PC-9 (cell line): ENCODE results near the gene NOC4L. TPM values are rescaled to one million over a fixed set of nuclear protein-coding genes. Genes with fewer than 3 reads are reported as not detected.

Experiments used
- BruUV-seq: library from RNA; stranded (reverse); fragments of 400-500 nt; replicated peaks from 2 replicates; lab custom pipeline; 2021; lab: Mats Ljungman, UMichigan
- CTCF ChIA-PET: fragments of 300-600 bp; sonication (Branson Sonifier 250); formaldehyde crosslinking; loops from one replicate; lab custom pipeline; 2022; ENCODE audit warnings: antibody characterized with exemption; lab: Charles Lee
- POLR2A ChIA-PET: fragments of 300-600 bp; sonication (Branson Sonifier 250); formaldehyde crosslinking; loops from one replicate; lab custom pipeline; 2022; ENCODE audit warnings: antibody characterized with exemption; ENCODE audit not compliant: unreplicated experiment; lab: Charles Lee
- DNase-seq, 2 experiments: peaks; one replicate each; pipeline versions ENCODE4 v3.0.0 to v3.0.0-alpha.2; 2015 to 2022; ENCODE audit warnings: mixed read lengths in 1 of 2
- H2AFZ ChIP-seq: fragments of 200-600 bp; sonication (generic); 2 replicates; pipeline ENCODE4 v1.8.1; 2017; ENCODE audit warnings: antibody characterized with exemption
- H3F3A ChIP-seq: fragments of 200-600 bp; sonication (generic); 2 replicates; pipeline ENCODE4 v1.8.1; 2017; ENCODE audit warnings: antibody characterized with exemption, mild to moderate bottlenecking, low read depth; ENCODE audit not compliant: insufficient read depth
- H3K27ac ChIP-seq: fragments of 200-600 bp; sonication (generic); 2 replicates; pipeline ENCODE4 v1.6.1; 2016; ENCODE audit warnings: mixed run types
- H3K27me3 ChIP-seq: fragments of 200-600 bp; sonication (generic); 2 replicates; pipeline ENCODE4 v1.6.1; 2016; ENCODE audit warnings: low read depth, mixed run types; ENCODE audit not compliant: insufficient read depth
- H3K36me3 ChIP-seq: fragments of 200-600 bp; sonication (generic); 2 replicates; pipeline ENCODE4 v1.6.1; 2016; ENCODE audit warnings: low read depth, mixed run types
- H3K4me1 ChIP-seq: fragments of 200-600 bp; sonication (generic); replicated peaks from 2 replicates; pipeline ENCODE4 v1.6.1; 2016; ENCODE audit warnings: mixed run types; ENCODE audit not compliant: insufficient read depth
- H3K4me2 ChIP-seq: fragments of 200-600 bp; sonication (generic); 2 replicates; pipeline ENCODE4 v1.6.1; 2017; ENCODE audit warnings: mixed run types
- H3K4me3 ChIP-seq: fragments of 200-600 bp; sonication (generic); 2 replicates; pipeline ENCODE4 v1.6.1; 2016; ENCODE audit warnings: mixed run types
- H3K79me2 ChIP-seq: fragments of 200-600 bp; sonication (generic); 2 replicates; pipeline ENCODE4 v1.6.1; 2017; ENCODE audit warnings: low read depth, mixed run types
- H3K9me2 ChIP-seq: fragments of 200-600 bp; sonication (generic); 2 replicates; pipeline ENCODE4 v1.8.1; 2017; ENCODE audit warnings: mild to moderate bottlenecking; ENCODE audit not compliant: insufficient read depth
- H3K9me3 ChIP-seq: fragments of 200-600 bp; sonication (generic); 2 replicates; pipeline ENCODE4 v1.8.1; 2016; ENCODE audit warnings: low read depth; ENCODE audit not compliant: insufficient read depth
- H4K20me1 ChIP-seq: fragments of 200-600 bp; sonication (generic); 2 replicates; pipeline ENCODE4 v1.8.1; 2017; ENCODE audit not compliant: insufficient read depth
- CTCF ChIP-seq: fragments of 200-600 bp; sonication (generic); conservative IDR thresholded peaks from 2 replicates; pipeline ENCODE4 v1.6.1; 2017; ENCODE audit warnings: mixed run types, antibody characterized with exemption, mild to moderate bottlenecking, moderate library complexity
- EZH2 ChIP-seq: fragments of 200-600 bp; sonication (generic); IDR thresholded peaks from 2 replicates; pipeline ENCODE4 v1.8.0; 2017; ENCODE audit warnings: antibody characterized with exemption, low read depth
- intact Hi-C: fragments of 100-400 bp; cut with micrococcal nuclease; formaldehyde crosslinking; loops from one replicate; pipeline ENCODE4 v1.10.0; 2022; ENCODE audit not compliant: unreplicated experiment
- total RNA-seq: library from RNA; stranded (reverse); gene quantifications from 2 replicates; pipeline ENCODE4 v1.2.3, GENCODE V29; 2021

Gene NOC4L
- total RNA-seq, 1 experiment from 2014 or later, result 27.1 TPM

- no peaks in the 10 kb centered on the region for H3K9me2 ChIP-seq
- intact Hi-C loops, result no loop called here
- BruUV-seq, result no TSS peak
- H4K20me1 ChIP-seq, result peaks cover 9% of the 10 kb centered on the region; the same call in 1 of the 2 replicates
- no peak overlapping the region for H3K27ac ChIP-seq
- H3K4me3 ChIP-seq, result no peak overlapping the region
- DNase-seq, result no peak
- H2AFZ ChIP-seq, result no peak overlapping the region
- no peaks in the 10 kb centered on the region for H3F3A ChIP-seq
- CTCF ChIA-PET, result no interaction called here
- H3K4me2 ChIP-seq, result no peak overlapping the region
- no peaks in the 10 kb centered on the region for H3K9me3 ChIP-seq
- H3K4me1 ChIP-seq, result no peaks in the 10 kb centered on the region
- TF ChIP-seq CTCF, result no peak
- TF ChIP-seq EZH2, result no peak
- no peaks in the 10 kb centered on the region for H3K27me3 ChIP-seq
- 0 out of 2 replicates have a peak, but pooled peaks cover 6% of the 10 kb centered on the region for H3K36me3 ChIP-seq
- no peaks in the 10 kb centered on the region for H3K79me2 ChIP-seq
- POLR2A ChIA-PET, result no interaction called here
Measured at GRCh38 chr12:132108211-132108832, 35.9 kb upstream of the NOC4L start.

- 0 out of 2 replicates have a peak, but pooled peaks cover 6% of the 10 kb centered on the region for H3K36me3 ChIP-seq
- CTCF ChIA-PET, result no interaction called here
- no peaks in the 10 kb centered on the region for H3F3A ChIP-seq
- TF ChIP-seq EZH2 (no peak), CTCF (no peak)
- no peak overlapping the region for H3K27ac ChIP-seq
- no peak for DNase-seq
- no TSS peak for BruUV-seq
- peaks cover 14% of the 10 kb centered on the region; the same call in 1 of the 2 replicates for H4K20me1 ChIP-seq
- H3K27me3 ChIP-seq, result no peaks in the 10 kb centered on the region
- H3K4me3 ChIP-seq, result no peak overlapping the region
- no peak overlapping the region for H3K4me2 ChIP-seq
- H2AFZ ChIP-seq, result no peak overlapping the region
- no peaks in the 10 kb centered on the region for H3K9me2 ChIP-seq
- H3K79me2 ChIP-seq, result no peaks in the 10 kb centered on the region
- H3K9me3 ChIP-seq, result no peaks in the 10 kb centered on the region
- POLR2A ChIA-PET, result no interaction called here
- intact Hi-C loops, result no loop called here
- no peaks in the 10 kb centered on the region for H3K4me1 ChIP-seq
Measured at GRCh38 chr12:132109741-132110140, 34.5 kb upstream of the NOC4L start.

- Histone ChIP-seq H3K4me3 (no peak overlapping the region), H4K20me1 (peaks cover 14% of the 10 kb centered on the region; the same call in 1 of the 2 replicates), H3K9me3 (no peaks in the 10 kb centered on the region), H3K27ac (no peak overlapping the region), H2AFZ (no peak overlapping the region), H3K36me3 (peaks cover 8% of the 10 kb centered on the region; the same call in 1 of the 2 replicates), H3K4me2 (no peak overlapping the region), H3K27me3 (no peaks in the 10 kb centered on the region), H3K79me2 (no peaks in the 10 kb centered on the region), H3K4me1 (no peaks in the 10 kb centered on the region), H3F3A (0 out of 2 replicates have a peak, but pooled peaks cover 5% of the 10 kb centered on the region), H3K9me2 (no peaks in the 10 kb centered on the region)
- no peak for TF ChIP-seq EZH2
- no peak for TF ChIP-seq CTCF
- ChIA-PET CTCF (no interaction called here), POLR2A (no interaction called here)
- DNase-seq, result no peak
- intact Hi-C loops, result no loop called here
- BruUV-seq, result no TSS peak
Measured at GRCh38 chr12:132110677-132111076, 33.6 kb upstream of the NOC4L start.
